GM19238 (cell line): Measurements from ENCODE around the gene TRIM56.
"Not testable (repeated sequence)": the region's sequence is repeated elsewhere in the genome, so short reads cannot be mapped to it uniquely, and the experiment has no call there.

Experiments
- DNase-seq: peaks from one replicate; pipeline ENCODE4 v3.0.0; 2011; ENCODE audit warnings: low spot score; ENCODE audit not compliant: insufficient read length

The TRIM56 gene

GRCh38 chr7:101092266-101092905 lies 7.1 kb downstream of the TRIM56 start:
- not testable (repeated sequence) for DNase-seq

- DNase-seq: no peak
Measured at GRCh38 chr7:101093906-101094305, 8.6 kb downstream of the TRIM56 start.

- DNase-seq: no peak
Measured at GRCh38 chr7:101094376-101094775, 9.1 kb downstream of the TRIM56 start.

GRCh38 chr7:101094791-101095375 lies 9.6 kb downstream of the TRIM56 start:
- no peak for DNase-seq

- DNase-seq: no peak
Measured at GRCh38 chr7:101096331-101096956, 11.2 kb downstream of the TRIM56 start.

- no peak for DNase-seq
Measured at GRCh38 chr7:101096957-101097347, 11.7 kb downstream of the TRIM56 start.

- DNase-seq: no peak
Measured at GRCh38 chr7:101097561-101097960, 12.3 kb downstream of the TRIM56 start.

- DNase-seq: no peak
Measured at GRCh38 chr7:101099969-101100781, 14.9 kb downstream of the TRIM56 start.

- DNase-seq: no peak
Measured at GRCh38 chr7:101100858-101101847, 15.9 kb downstream of the TRIM56 start.

- no peak for DNase-seq
Measured at GRCh38 chr7:101102026-101102425, 16.7 kb downstream of the TRIM56 start.

GRCh38 chr7:101103701-101104100 lies 18.4 kb downstream of the TRIM56 start:
- not testable (repeated sequence) for DNase-seq

GRCh38 chr7:101104193-101104713 lies 19.0 kb downstream of the TRIM56 start:
- DNase-seq: no peak

- no peak for DNase-seq
Measured at GRCh38 chr7:101104799-101105198, 19.5 kb downstream of the TRIM56 start.

GRCh38 chr7:101105248-101105647 lies 20.0 kb downstream of the TRIM56 start:
- DNase-seq: not testable (repeated sequence)

GRCh38 chr7:101106386-101106785 lies 21.1 kb downstream of the TRIM56 start:
- DNase-seq: no peak

GRCh38 chr7:101108330-101108857 lies 23.1 kb downstream of the TRIM56 start:
- DNase-seq: no peak

- no peak for DNase-seq
Measured at GRCh38 chr7:101108961-101109360, 23.7 kb downstream of the TRIM56 start.

GRCh38 chr7:101109368-101109767 lies 24.1 kb downstream of the TRIM56 start:
- DNase-seq: no peak

GRCh38 chr7:101111261-101111660 lies 26.0 kb downstream of the TRIM56 start:
- DNase-seq: no peak

- no peak for DNase-seq
Measured at GRCh38 chr7:101112233-101112632, 27.0 kb downstream of the TRIM56 start.
